Hepatocyte (in vitro differentiated cells): Measurements from ENCODE around the gene ST6GALNAC2. TPM values are rescaled to one million over a fixed set of nuclear protein-coding genes. Genes with fewer than 3 reads are reported as not detected.

ENCODE experiments used
- DNase-seq: peaks from one replicate; pipeline ENCODE4 v3.0.0-alpha.2; 2016; ENCODE audit warnings: low spot score
- H2AFZ ChIP-seq: fragments of 200-600 bp; sonication (generic); 2 replicates; pipeline ENCODE4 v1.6.0; 2016; ENCODE audit warnings: antibody characterized with exemption, mild to moderate bottlenecking
- H3K27ac ChIP-seq: fragments of 200-600 bp; sonication (generic); 2 replicates; pipeline ENCODE4 v1.5.1; 2016; ENCODE audit warnings: mild to moderate bottlenecking
- H3K27me3 ChIP-seq: fragments of 200-600 bp; sonication (generic); 2 replicates; pipeline ENCODE4 v1.6.1; 2016
- H3K36me3 ChIP-seq: fragments of 200-600 bp; sonication (generic); replicated peaks from 2 replicates; pipeline ENCODE4 v1.5.1; 2016; ENCODE audit warnings: low read depth; ENCODE audit not compliant: insufficient read depth
- H3K4me1 ChIP-seq: fragments of 200-600 bp; sonication (generic); 2 replicates; pipeline ENCODE4 v1.5.1; 2016; ENCODE audit warnings: mild to moderate bottlenecking, moderate library complexity; ENCODE audit not compliant: insufficient read depth
- H3K4me2 ChIP-seq: fragments of 200-600 bp; sonication (generic); 2 replicates; pipeline ENCODE4 v1.6.0; 2016
- H3K4me3 ChIP-seq: fragments of 200-600 bp; sonication (generic); 2 replicates; pipeline ENCODE4 v1.5.1; 2016; ENCODE audit warnings: mild to moderate bottlenecking
- H3K79me2 ChIP-seq: fragments of 200-600 bp; sonication (generic); 2 replicates; pipeline ENCODE4 v1.6.0; 2017; ENCODE audit warnings: mild to moderate bottlenecking
- H3K9me2 ChIP-seq: fragments of 200-600 bp; sonication (generic); replicated peaks from 2 replicates; pipeline ENCODE4 v1.6.0; 2017; ENCODE audit warnings: mild to moderate bottlenecking; ENCODE audit not compliant: insufficient read depth
- H3K9me3 ChIP-seq: fragments of 200-600 bp; sonication (generic); 2 replicates; pipeline ENCODE4 v1.5.1; 2016; ENCODE audit warnings: low read depth, mild to moderate bottlenecking
- H4K20me1 ChIP-seq: fragments of 200-600 bp; sonication (generic); 2 replicates; pipeline ENCODE4 v1.6.0; 2016; ENCODE audit warnings: mild to moderate bottlenecking; ENCODE audit not compliant: insufficient read depth, poor library complexity, severe bottlenecking
- EZH2 ChIP-seq: fragments of 200-600 bp; sonication (generic); IDR thresholded peaks from 2 replicates; pipeline ENCODE4 v1.6.1; 2016; ENCODE audit warnings: antibody characterized with exemption, mild to moderate bottlenecking, borderline replicate concordance
- EZH2phosphoT487 ChIP-seq: fragments of 200-600 bp; sonication (generic); IDR thresholded peaks from one replicate; pipeline ENCODE4 v1.6.1; 2018; ENCODE audit warnings: antibody characterized with exemption, mild to moderate bottlenecking, low read depth, moderate library complexity; ENCODE audit not compliant: unreplicated experiment, severe bottlenecking
- WGBS: methylation state at CpG from one replicate; pipeline ENCODE4 v1.1.6; 2016; ENCODE audit warnings: low lambda C conversion rate; ENCODE audit errors: missing lambda C conversion rate; 5-methylcytosine and 5-hydroxymethylcytosine counted together
- polyA plus RNA-seq: library from polyadenylated mRNA; unstranded; fragments of >200 nt; fragmentation: Nextera tagmentation; extraction: Ambion mirVana; gene quantifications from 2 replicates; pipeline ENCODE4 v1.2.1, GENCODE V29; 2016
- total RNA-seq: library from RNA; depleted of rRNA; stranded (reverse); fragments of >200 nt; gene quantifications from 2 replicates; pipeline ENCODE4 v1.2.3, GENCODE V29; 2014
- TF ChIP-seq, protein P1 (sequence below): fragments of 200-600 bp; sonication (generic); IDR thresholded peaks from 2 replicates; pipeline ENCODE4 v1.5.1; 2016; ENCODE audit warnings: antibody characterized with exemption, mild to moderate bottlenecking; ENCODE audit not compliant: poor library complexity

ST6GALNAC2 gene
- total and polyA plus RNA-seq, 2 experiments from 2014 or later: 1.4 to 1.8 TPM

DNA sequence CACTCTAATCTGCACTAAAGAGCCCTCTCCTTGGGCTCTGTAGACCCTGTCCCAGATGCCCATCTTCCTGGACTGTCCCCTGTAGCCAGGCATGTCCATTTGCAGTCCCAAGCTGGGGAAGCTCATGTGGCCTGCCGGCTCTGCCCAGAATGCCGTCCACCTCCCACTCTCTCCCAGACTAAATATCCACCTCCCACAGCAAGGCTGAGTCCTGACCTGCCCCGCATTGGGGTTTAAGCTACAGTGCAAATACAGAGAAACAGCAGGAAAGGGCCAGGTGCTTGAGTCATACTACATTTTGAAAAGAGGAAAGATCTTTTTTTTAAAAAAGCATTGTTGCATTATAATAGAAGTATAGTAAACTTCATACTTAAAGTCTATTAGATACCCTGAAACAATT, 3.0 kb downstream of the ST6GALNAC2 start:
- no peaks in the 10 kb centered on the region for H3K79me2 ChIP-seq
- H3K4me3 ChIP-seq: no peak overlapping the region
- no peak overlapping the region for H3K4me2 ChIP-seq
- no peak overlapping the region for H2AFZ ChIP-seq
- H4K20me1 ChIP-seq: no peaks in the 10 kb centered on the region
- H3K36me3 ChIP-seq: no peaks in the 10 kb centered on the region
- H3K27ac ChIP-seq: no peak overlapping the region
- H3K9me3 ChIP-seq: no peaks in the 10 kb centered on the region
- DNase-seq: no peak
- WGBS: 60% methylated on average over 3 of the region's 3 CpGs
- no peaks in the 10 kb centered on the region for H3K9me2 ChIP-seq
- peaks cover 32% of the 10 kb centered on the region for H3K27me3 ChIP-seq
- TF ChIP-seq, protein P1, sequence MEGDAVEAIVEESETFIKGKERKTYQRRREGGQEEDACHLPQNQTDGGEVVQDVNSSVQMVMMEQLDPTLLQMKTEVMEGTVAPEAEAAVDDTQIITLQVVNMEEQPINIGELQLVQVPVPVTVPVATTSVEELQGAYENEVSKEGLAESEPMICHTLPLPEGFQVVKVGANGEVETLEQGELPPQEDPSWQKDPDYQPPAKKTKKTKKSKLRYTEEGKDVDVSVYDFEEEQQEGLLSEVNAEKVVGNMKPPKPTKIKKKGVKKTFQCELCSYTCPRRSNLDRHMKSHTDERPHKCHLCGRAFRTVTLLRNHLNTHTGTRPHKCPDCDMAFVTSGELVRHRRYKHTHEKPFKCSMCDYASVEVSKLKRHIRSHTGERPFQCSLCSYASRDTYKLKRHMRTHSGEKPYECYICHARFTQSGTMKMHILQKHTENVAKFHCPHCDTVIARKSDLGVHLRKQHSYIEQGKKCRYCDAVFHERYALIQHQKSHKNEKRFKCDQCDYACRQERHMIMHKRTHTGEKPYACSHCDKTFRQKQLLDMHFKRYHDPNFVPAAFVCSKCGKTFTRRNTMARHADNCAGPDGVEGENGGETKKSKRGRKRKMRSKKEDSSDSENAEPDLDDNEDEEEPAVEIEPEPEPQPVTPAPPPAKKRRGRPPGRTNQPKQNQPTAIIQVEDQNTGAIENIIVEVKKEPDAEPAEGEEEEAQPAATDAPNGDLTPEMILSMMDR: no peak
- TF ChIP-seq EZH2phosphoT487 (no peak), EZH2 (no peak)
- H3K4me1 ChIP-seq: peaks cover 13% of the 10 kb centered on the region

DNA sequence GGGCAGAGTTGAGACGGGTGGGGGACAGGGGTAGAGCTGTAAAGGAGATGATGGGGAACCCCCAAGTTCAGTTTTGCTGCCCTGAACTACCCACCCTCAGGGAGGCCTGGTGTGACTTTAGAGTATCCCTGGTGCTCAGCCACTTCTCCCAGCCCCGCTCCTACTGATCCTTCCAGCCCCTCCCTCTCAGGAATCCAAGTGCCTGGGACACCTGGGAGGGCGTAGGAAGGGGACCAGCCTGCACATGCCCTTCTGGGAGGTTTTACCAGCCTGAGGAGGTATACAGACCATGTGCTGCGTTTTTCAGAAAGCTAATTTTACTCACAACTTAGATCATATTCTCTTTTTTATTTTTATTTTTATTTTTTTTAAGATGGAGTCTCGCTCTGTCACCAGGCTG, 4.1 kb downstream of the ST6GALNAC2 start:
- H2AFZ ChIP-seq: no peak overlapping the region
- H3K9me3 ChIP-seq: no peaks in the 10 kb centered on the region
- H3K4me1 ChIP-seq: peaks cover 13% of the 10 kb centered on the region
- H3K4me3 ChIP-seq: no peak overlapping the region
- H3K79me2 ChIP-seq: no peaks in the 10 kb centered on the region
- H3K4me2 ChIP-seq: no peak overlapping the region
- H3K9me2 ChIP-seq: no peaks in the 10 kb centered on the region
- WGBS: 82% methylated on average over 5 of the region's 5 CpGs
- H3K36me3 ChIP-seq: no peaks in the 10 kb centered on the region
- TF ChIP-seq EZH2phosphoT487: no peak
- TF ChIP-seq EZH2: no peak
- TF ChIP-seq, protein P1: no peak
- no peak for DNase-seq
- peaks cover 23% of the 10 kb centered on the region for H3K27me3 ChIP-seq
- no peak overlapping the region for H3K27ac ChIP-seq
- H4K20me1 ChIP-seq: no peaks in the 10 kb centered on the region

DNA sequence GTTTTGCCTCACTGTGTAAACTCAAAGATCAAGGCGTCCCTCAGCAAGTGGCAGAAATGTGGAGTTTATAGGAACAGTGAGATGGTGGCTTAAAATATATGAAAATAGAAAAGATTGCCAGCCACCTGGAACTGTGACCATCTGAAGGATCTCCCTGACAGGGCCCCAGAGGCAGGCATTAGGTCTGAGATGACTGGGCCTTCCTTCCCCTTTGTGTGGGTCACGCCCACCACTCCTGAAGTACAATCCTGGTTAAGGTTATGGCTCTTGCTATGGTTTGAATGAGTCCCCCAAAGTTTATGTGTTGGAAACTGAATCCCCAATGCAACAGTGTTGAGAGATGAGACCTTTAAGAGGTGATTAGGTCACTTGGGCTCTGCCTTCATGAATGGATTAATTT, 6.4 kb downstream of the ST6GALNAC2 start:
- TF ChIP-seq EZH2: no peak
- TF ChIP-seq, protein P1: no peak
- no peak for TF ChIP-seq EZH2phosphoT487
- Histone ChIP-seq H3K36me3 (no peaks in the 10 kb centered on the region), H3K4me2 (no peak overlapping the region), H3K27me3 (peaks cover 7% of the 10 kb centered on the region), H3K4me3 (no peak overlapping the region), H3K4me1 (no peaks in the 10 kb centered on the region), H2AFZ (no peak overlapping the region), H3K79me2 (no peaks in the 10 kb centered on the region), H3K9me3 (no peaks in the 10 kb centered on the region), H4K20me1 (no peaks in the 10 kb centered on the region), H3K9me2 (no peaks in the 10 kb centered on the region), H3K27ac (no peak overlapping the region)
- DNase-seq: no peak
- WGBS: 93% methylated on average over 2 of the region's 2 CpGs

DNA sequence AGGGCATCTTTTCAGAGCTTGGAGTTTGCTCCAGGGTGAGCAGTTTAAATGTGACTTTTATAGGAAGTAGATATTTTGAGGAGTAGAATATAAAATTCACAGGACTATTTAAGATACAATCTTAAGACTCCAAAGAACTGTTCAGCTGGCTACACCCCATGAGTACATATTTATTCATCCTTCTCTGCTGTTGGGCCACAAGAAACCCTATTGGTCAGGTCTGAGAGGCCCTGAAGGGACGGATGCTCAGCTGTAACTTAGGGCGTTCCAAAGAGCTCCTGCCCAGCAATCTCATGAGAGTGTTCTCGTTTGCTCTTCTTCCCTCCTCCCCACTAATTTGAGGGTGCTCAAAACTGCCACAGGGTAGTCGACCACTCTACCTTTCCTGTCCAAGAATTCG, 7.3 kb downstream of the ST6GALNAC2 start:
- Histone ChIP-seq H3K4me3 (no peak overlapping the region), H3K9me3 (no peaks in the 10 kb centered on the region), H3K9me2 (no peaks in the 10 kb centered on the region), H3K27me3 (peaks cover 3% of the 10 kb centered on the region), H3K36me3 (no peaks in the 10 kb centered on the region), H2AFZ (no peak overlapping the region), H3K4me1 (no peaks in the 10 kb centered on the region), H3K4me2 (no peak overlapping the region), H4K20me1 (no peaks in the 10 kb centered on the region), H3K27ac (peak overlapping the region; percentile 44), H3K79me2 (no peaks in the 10 kb centered on the region)
- peak; percentile 51 for DNase-seq
- TF ChIP-seq, protein P1: no peak
- TF ChIP-seq EZH2 (no peak), EZH2phosphoT487 (no peak)
- 62% methylated on average over 5 of the region's 5 CpGs for WGBS
